HepG2 (cell line): ENCODE results near the gene UBE2N. TPM values are rescaled to one million over a fixed set of nuclear protein-coding genes. Genes with fewer than 3 reads are reported as not detected.

Source experiments
- AGO1 ChIP-seq: fragments of 200-400 bp; formaldehyde crosslinking; IDR thresholded peaks from 2 replicates; pipeline ENCODE4 v1.6.1; 2017; ENCODE audit warnings: mild to moderate bottlenecking, low read depth, low read length, moderate library complexity; ENCODE audit not compliant: poor library complexity, severe bottlenecking
- BCL6 ChIP-seq: IDR thresholded peaks from 2 replicates; pipeline ENCODE4 v1.6.1; 2016; ENCODE audit warnings: missing genetic modification reagents, missing compliant biosample characterization
- CSRNP2 ChIP-seq: sonication (generic); formaldehyde crosslinking; conservative IDR thresholded peaks from 2 replicates; pipeline ENCODE4 v1.8.0; 2022; ENCODE audit warnings: low read depth, missing genetic modification reagents
- HBP1 ChIP-seq: IDR thresholded peaks from 2 replicates; pipeline ENCODE4 v1.6.1; 2016; ENCODE audit warnings: low read depth, control low read depth
- HIVEP1 ChIP-seq: sonication (generic); formaldehyde crosslinking; IDR thresholded peaks from 2 replicates; pipeline ENCODE4 v1.4.0; 2020; ENCODE audit warnings: mild to moderate bottlenecking, missing genetic modification reagents
- KAT2B ChIP-seq: fragments of 150-350 bp; IDR thresholded peaks from 2 replicates; pipeline ENCODE4 v1.6.1; 2014; ENCODE audit warnings: low read depth, low read length, borderline replicate concordance
- KAT7 ChIP-seq: IDR thresholded peaks from 2 replicates; pipeline ENCODE4 v1.6.1; 2018; ENCODE audit warnings: borderline replicate concordance, missing compliant biosample characterization
- MXD3 ChIP-seq: IDR thresholded peaks from 2 replicates; pipeline ENCODE4 v1.6.1; 2016; ENCODE audit warnings: mild to moderate bottlenecking, missing biosample characterization, missing genetic modification reagents
- MYPOP ChIP-seq: sonication (generic); formaldehyde crosslinking; IDR thresholded peaks from 2 replicates; pipeline ENCODE4 v1.8.1; 2023; ENCODE audit warnings: mild to moderate bottlenecking, moderate library complexity, missing genetic modification reagents
- RAD51 ChIP-seq: fragments of 450-650 bp; IDR thresholded peaks from 2 replicates; pipeline ENCODE4 v1.6.1; 2016; ENCODE audit warnings: borderline replicate concordance
- SOX13 ChIP-seq, 3 experiments: fragments of 450-650 bp in 1 of 3; sonication (generic) in 1 of 3; formaldehyde crosslinking in 1 of 3; IDR thresholded peaks in 2 of 3; conservative IDR thresholded peaks in 1 of 3; 2 replicates each; pipeline versions ENCODE4 v1.5.0 to v1.6.1; 2016 to 2020; ENCODE audit warnings: antibody characterized with exemption in 1 of 3, mild to moderate bottlenecking in 1 of 3, missing compliant biosample characterization in 1 of 3, missing genetic modification reagents in 1 of 3, moderate library complexity in 1 of 3
- TFDP1 ChIP-seq: IDR thresholded peaks from 2 replicates; pipeline ENCODE4 v1.6.1; 2016; ENCODE audit warnings: missing compliant biosample characterization, missing genetic modification reagents, borderline replicate concordance
- TRAFD1 ChIP-seq: sonication (generic); formaldehyde crosslinking; IDR thresholded peaks from 2 replicates; pipeline ENCODE4 v1.5.1; 2020; ENCODE audit warnings: missing genetic modification reagents, mild to moderate bottlenecking, borderline replicate concordance
- ZBTB26 ChIP-seq: IDR thresholded peaks from 2 replicates; pipeline ENCODE4 v1.6.1; 2016; ENCODE audit warnings: missing compliant biosample characterization, missing genetic modification reagents, borderline replicate concordance
- ZC3H4 ChIP-seq: sonication (generic); formaldehyde crosslinking; IDR thresholded peaks from 2 replicates; pipeline ENCODE4 v1.4.0; 2020; ENCODE audit warnings: missing genetic modification reagents, borderline replicate concordance
- ZFP82 ChIP-seq: sonication (generic); formaldehyde crosslinking; IDR thresholded peaks from 2 replicates; pipeline ENCODE4 v1.5.1; 2020; ENCODE audit warnings: mild to moderate bottlenecking, missing genetic modification reagents, borderline replicate concordance
- ZNF441 ChIP-seq: sonication (generic); formaldehyde crosslinking; IDR thresholded peaks from 2 replicates; pipeline ENCODE4 v1.7.0; 2021; ENCODE audit warnings: missing genetic modification reagents, borderline replicate concordance
- ZNF629 ChIP-seq: sonication (generic); formaldehyde crosslinking; conservative IDR thresholded peaks from 2 replicates; pipeline ENCODE4 v1.5.0; 2020; ENCODE audit warnings: missing genetic modification reagents
- ZNF703 ChIP-seq: sonication (generic); formaldehyde crosslinking; IDR thresholded peaks from 2 replicates; pipeline ENCODE4 v1.5.1; 2020; ENCODE audit warnings: missing genetic modification reagents, mild to moderate bottlenecking, moderate library complexity, borderline replicate concordance
- ZNF709 ChIP-seq: sonication (generic); formaldehyde crosslinking; IDR thresholded peaks from 2 replicates; pipeline ENCODE4 v1.5.0; 2020; ENCODE audit warnings: mild to moderate bottlenecking, missing genetic modification reagents
- polyA plus RNA-seq, 8 experiments: library from polyadenylated mRNA; depleted of rRNA in 3 of 8; stranded (reverse) in 7 of 8; unstranded in 1 of 8; fragments of >200 nt; fragmentation: Illumina TruSeq in 4 of 8; extraction: Trizol in 4 of 8; gene quantifications; 2 replicates each; pipeline versions ENCODE4 v1.2.1 to v1.2.3, GENCODE V29; 2011 to 2016; ENCODE audit warnings: low read depth in 4 of 8, missing spikeins in 1 of 8, mixed read lengths in 1 of 8; ENCODE audit not compliant: insufficient read depth in 1 of 8
- total RNA-seq, 5 experiments: library from RNA; depleted of rRNA; stranded (reverse); fragments of >200 nt; fragmentation: Illumina TruSeq; extraction: Trizol; gene quantifications; 2 replicates each; pipeline ENCODE4 v1.2.3, GENCODE V29; 2016; ENCODE audit warnings: low read depth in 1 of 5

Gene UBE2N
- total and polyA plus RNA-seq, 2 of the 13 experiments (the other 11 are each of a cell fraction or from before 2014, with no cell fraction given): 188 to 197 TPM

GRCh38 chr12:93441081-93441616 lies 598 bp downstream of the UBE2N start (continued):
- TF ChIP-seq TRAFD1 (no peak), SOX13 (IDR thresholded peaks at IDR 0.05) (no peak), SOX13 (CRISPR knock-in tag; conservative IDR thresholded peaks at IDR 0.05 in 1 of 2, IDR thresholded peaks at IDR 0.05 in 1 of 2) (no peak), RAD51 (no peak), MXD3 (no peak; the same call in 1 of the 2 replicates), ZNF629 (CRISPR knock-in tag) (no peak), ZNF703 (0 out of 2 replicates have a peak, but pooled peaks have one; percentile 1), HIVEP1 (CRISPR knock-in tag) (no peak), ZFP82 (CRISPR knock-in tag) (no peak; the same call in 1 of the 2 replicates), MYPOP (CRISPR knock-in tag) (0 out of 2 replicates have a peak, but pooled peaks have one; percentile 3), ZBTB26 (CRISPR knock-in tag) (no peak), CSRNP2 (CRISPR knock-in tag) (no peak), AGO1 (peak; percentile 56), ZNF441 (peak; percentile 54; the same call in 1 of the 2 replicates), KAT2B (no peak), BCL6 (CRISPR knock-in tag) (no peak), ZC3H4 (CRISPR knock-in tag) (no peak), KAT7 (no peak), ZNF709 (CRISPR knock-in tag) (no peak), TFDP1 (CRISPR knock-in tag) (0 out of 2 replicates have a peak, but pooled peaks have one; percentile 34), HBP1 (CRISPR knock-in tag) (peak; percentile 74; the same call in 1 of the 2 replicates)
